Measurements from ENCODE around the gene TTC31.

DNA sequence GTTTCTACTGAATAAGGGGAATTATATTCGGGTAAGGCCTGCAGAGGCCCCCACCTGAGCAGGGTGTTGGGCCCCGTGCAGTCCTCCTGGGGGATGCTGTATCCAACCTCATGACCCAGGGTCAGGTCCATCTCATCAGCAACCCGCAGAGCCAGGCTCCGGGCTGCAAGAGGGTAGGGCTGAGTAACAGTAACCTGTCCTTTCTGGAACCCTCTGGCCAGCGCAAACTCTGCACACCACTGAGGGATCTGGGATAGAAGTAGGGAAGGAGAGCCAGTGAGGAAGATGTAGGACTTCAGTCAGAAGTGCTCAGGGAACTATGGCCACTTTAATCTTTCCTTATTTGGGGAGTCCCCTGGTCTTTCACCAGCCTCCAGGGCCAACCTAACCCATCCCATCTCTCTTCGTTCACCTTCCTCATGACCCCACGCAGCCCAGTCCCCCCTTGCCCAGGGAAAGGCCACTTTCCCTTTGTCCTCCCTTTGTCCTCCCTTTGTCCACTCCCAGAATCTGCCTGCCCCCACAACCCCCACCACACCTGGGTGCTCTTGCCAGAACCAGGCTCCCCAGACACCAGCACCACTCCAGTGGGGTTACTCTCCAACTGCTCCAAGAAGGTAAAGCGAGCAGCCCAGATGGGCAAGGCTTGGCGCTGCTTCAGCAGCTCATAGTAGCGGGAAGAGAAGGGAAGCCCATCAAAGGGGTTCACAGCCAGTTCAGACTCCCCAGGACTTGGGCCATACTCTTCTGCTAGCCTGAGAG, 42.3 kb downstream of the TTC31 start:
- TF ChIP-seq EZH2phosphoT487 (IDR thresholded peaks at IDR 0.05; ENCODE audit: low read length): no peak
- TF ChIP-seq, protein P1, sequence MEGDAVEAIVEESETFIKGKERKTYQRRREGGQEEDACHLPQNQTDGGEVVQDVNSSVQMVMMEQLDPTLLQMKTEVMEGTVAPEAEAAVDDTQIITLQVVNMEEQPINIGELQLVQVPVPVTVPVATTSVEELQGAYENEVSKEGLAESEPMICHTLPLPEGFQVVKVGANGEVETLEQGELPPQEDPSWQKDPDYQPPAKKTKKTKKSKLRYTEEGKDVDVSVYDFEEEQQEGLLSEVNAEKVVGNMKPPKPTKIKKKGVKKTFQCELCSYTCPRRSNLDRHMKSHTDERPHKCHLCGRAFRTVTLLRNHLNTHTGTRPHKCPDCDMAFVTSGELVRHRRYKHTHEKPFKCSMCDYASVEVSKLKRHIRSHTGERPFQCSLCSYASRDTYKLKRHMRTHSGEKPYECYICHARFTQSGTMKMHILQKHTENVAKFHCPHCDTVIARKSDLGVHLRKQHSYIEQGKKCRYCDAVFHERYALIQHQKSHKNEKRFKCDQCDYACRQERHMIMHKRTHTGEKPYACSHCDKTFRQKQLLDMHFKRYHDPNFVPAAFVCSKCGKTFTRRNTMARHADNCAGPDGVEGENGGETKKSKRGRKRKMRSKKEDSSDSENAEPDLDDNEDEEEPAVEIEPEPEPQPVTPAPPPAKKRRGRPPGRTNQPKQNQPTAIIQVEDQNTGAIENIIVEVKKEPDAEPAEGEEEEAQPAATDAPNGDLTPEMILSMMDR (IDR thresholded peaks at IDR 0.05; ENCODE audit: low read length): no peak

Measured in MM.1S (cell line).